HG03159 (cell line): ENCODE results near the gene PTH1R.

Experiments
- ATAC-seq: cut with Tn5 transposase; IDR thresholded peaks from one replicate; pipeline ENCODE4 v1.9.1; 2021; ENCODE audit warnings: mild to moderate bottlenecking, moderate library complexity; ENCODE audit not compliant: unreplicated experiment

PTH1R gene

GRCh38 chr3:46849686-46850467, 27.6 kb upstream of the PTH1R start:
- no peak for ATAC-seq

GRCh38 chr3:46850468-46850779, 27.1 kb upstream of the PTH1R start:
- no peak for ATAC-seq

DNA sequence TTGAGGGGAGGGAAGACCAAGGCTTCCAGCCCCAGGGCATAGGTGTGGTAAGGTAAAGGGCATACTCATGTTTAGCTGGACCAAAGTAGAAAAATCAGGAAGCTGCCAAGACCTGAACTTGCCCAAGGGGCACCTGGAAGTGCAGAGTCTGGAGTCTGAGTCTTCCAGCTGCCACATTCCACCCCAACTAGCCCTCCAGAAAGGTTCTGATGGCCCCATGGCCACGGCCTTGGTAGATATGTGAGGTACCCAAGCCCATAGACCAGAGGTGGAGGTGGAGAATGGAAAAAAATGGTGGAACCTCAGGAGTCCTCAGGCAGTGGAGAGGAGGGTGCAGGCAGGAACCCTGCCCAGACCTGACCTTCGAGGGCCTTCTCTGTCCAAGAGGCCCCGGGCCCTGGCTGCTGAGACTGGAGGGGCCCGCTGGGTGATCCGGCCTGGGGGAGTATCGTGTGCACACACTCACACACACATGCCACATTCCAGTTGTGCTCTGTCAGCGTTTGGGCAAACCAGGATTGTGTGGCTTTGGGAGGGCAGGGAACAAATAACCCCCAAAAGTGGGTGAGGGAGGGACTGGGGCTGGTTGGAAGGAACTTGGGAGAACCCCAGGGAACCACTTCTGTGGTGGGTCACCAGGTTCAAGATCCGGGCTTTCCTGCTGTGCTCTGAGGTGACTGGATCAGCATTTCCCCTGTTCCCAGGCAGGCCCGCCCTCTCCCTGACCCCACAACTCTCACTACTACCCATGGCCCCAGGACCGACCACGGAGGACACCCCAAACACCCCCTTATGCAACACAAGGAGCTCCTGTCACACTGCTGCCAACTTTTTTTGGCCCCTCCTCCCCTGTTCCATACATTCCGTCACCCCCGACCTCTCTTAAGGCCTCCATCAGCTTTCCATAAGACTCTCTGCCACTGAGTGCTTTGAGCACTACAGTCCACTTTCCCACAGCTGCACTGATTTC, 25.9 kb upstream of the PTH1R start:
- ATAC-seq = no peak

DNA sequence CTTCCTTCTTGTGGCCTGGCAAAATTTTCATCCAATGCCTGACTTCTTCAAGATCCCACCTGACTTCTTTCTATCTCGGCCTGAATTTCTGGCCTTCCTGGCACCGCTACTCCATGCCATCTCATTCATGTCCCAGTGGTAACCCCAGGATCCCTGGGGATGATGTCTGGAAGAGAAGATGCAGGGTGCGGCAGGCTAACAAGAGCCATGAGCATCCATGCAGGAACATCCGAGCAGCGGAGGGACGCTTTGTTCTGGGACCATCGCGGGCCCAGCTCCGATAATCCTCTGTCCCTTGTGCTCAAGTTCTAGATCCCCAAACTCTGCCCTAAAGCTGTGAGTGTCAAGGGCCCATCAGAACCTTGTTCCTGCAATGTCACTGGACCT, 25.2 kb upstream of the PTH1R start:
- no peak for ATAC-seq

DNA sequence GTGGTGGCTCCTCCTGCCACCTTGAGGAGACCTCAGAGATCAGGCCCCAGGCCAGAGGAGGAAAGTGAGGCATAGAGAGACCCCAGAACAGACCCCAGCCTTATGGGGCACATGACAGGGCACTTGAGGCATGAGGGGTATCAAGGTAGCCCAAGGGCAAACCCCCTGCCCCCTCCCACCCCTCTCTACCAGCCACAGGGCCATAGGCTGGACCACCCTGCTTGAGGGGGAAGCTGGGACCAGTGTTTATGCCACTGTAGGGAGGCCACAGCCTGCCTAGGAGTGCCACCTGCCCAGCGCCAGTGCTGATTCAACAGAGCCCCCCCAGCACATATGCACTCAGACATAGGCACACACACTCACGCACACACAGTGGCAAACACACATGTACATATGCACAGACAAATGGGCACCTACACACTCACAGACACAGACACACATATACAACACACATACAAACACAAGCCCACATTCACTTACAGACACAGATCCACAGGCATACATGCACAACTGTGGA, 24.6 kb upstream of the PTH1R start:
- no peak for ATAC-seq

DNA sequence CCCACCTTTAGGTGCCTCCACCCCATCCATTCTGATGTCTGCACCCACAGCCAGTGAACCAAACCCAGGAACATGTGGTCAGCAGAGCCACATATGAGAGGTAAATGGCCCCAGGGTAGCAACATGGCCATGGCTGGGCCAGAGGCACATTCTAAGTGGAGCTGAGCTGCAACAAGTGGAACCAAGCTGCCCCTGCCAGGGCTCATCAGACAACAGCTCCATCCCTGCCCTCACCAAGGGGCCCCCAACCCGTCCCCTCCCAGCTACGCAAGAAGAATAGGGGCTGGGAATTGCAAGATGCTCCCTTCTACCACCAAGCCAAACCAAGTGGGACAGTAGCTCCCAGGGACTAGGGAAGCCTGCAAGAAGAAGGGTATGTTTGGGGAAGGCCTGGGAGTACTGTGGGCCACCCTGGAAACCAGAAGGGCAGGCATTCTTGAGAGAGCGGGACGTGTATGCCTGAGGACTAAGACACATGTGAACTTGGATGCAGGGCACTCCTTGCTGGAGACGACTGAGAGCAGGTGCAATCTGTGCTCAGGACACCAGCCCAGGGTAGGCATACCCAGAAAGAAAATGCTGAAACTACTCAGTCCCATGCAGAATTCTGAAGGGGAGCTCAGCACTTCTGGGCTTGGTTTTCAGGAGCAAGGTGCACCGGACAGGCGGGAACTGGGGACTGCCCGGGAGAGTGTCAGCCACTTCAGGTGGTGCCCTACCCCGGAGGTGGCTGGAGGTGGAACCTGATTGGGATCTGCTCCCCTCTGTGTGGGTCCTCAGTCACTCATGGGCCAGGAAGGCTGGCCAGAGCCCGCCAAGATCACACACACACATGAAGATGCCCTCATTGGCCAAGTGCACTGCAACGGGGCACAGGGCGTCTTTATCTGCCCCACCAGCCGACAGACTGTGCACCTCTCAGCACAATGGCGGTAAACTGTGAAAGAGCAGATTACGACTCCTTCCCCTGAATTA, 23.8 kb upstream of the PTH1R start:
- ATAC-seq = no peak

GRCh38 chr3:46854555-46854991, 22.9 kb upstream of the PTH1R start:
- no peak for ATAC-seq

- no peak for ATAC-seq
These were observed 20.7 kb upstream of the PTH1R start for GRCh38 chr3:46856576-46857471.

- ATAC-seq = no peak
These were observed 19.8 kb upstream of the PTH1R start for GRCh38 chr3:46857485-46858341.

- no peak for ATAC-seq
These were observed 19.1 kb upstream of the PTH1R start for GRCh38 chr3:46858456-46858855.

- no peak for ATAC-seq
These were observed 18.4 kb upstream of the PTH1R start for GRCh38 chr3:46859001-46859710.

DNA sequence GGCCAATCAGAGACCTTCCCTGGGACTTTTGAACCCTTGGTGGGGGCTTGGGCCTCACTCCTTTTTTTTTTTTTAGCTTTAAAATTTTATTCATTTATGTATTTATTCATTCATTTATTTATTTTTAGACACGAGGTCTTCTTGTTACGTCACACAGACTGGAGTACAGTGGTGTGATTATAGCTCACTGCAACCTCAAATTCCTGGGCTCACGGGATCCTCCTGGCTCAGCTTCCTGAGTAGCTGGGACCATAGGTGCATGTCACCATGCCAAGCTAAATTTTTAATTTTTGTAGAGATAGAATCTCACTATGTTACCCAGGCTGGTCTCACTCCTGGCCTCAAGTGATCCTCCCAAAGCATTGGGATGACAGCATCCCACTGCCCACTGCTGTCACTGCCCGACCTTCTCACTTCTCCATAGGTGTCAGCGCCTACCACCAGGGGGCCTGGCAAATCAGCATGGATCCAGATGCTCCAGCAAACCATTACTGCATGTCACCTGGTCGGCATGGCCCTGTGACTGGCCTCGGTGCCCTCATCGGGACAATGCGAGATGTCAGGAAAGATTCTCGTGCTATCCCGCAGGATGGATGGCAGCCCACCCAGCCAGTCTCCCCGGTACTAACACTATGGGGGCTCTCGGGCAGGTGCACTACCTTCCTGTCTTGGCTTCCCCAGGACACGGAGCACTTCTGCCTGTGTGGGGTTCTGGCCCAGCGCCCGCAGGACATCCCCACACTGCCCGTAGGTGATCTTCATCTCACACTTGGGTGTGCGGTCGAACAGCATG, 17.3 kb upstream of the PTH1R start:
- no peak for ATAC-seq

DNA sequence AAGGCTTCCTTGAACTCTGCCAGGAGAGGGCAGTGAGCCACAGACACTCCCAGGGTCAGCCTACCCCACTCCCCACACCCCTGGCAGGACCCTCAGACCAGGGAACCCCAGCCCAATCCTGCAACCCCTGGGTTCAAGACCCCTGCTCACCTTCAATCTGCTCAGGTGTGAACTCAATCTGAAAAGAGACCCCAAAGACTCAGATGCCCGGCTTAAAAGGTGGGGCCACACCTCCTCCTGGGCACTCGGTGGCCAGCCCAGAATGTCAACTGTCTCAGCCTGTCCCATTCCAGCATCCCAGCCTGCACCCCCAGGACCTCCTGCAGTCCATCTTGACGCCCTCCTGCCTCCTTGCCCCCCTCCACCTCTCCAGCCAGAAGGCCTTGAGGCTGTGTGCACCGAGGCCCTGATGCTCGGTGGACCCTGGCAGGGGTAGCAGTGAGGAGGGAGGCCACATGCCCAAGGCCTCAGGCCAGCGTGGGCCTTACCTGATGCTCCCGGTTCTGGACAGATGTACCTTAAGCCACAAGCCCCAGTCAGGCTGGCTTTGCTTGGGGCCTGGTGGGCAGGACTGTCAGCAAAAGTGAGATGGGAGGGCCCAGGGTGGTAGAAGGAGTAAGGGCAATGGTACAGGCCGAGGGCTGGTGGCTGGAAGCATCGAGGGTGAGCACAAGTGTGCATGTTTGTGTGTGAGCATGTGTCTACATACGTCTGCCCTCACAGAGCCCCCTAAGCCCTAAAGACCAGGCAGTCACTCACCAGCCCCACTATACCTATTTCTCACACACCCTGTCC, 16.5 kb upstream of the PTH1R start:
- ATAC-seq = no peak

DNA sequence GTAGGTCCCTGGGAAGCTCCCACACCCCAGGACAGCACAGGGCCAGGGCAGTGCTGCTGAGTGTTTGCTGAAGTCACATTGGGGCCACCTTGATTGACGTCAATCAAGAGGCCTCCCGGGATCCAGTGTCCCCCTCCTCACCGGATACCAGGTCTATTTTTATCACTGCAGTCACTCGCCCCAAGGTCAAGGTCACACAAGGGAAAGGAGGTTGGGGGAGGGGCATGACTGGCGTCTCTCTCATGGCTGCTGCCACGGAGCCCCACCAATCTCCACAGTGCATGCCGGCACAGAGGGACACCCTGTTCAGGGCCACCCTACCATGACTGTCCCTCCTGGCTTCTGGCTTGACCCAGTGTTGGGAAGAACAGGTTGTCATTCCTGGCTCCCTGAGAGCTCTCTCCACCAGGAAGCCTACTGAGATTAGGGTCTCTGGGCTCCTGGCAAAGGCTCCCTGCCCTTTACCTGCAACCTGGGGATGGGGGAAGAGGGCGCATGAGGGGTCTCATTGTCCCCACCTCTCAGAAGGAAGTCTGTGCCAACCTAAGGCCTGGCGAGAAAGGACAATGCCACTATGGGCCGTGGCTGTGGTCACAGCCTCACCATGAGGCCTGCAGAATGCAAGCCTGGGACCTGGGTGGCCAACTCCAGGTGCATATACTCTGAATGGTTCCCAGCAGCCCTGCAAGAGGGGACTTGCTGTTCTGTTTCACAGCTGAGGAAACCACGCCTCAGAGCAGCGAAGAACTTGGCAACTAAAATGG, 15.7 kb upstream of the PTH1R start:
- ATAC-seq = no peak

DNA sequence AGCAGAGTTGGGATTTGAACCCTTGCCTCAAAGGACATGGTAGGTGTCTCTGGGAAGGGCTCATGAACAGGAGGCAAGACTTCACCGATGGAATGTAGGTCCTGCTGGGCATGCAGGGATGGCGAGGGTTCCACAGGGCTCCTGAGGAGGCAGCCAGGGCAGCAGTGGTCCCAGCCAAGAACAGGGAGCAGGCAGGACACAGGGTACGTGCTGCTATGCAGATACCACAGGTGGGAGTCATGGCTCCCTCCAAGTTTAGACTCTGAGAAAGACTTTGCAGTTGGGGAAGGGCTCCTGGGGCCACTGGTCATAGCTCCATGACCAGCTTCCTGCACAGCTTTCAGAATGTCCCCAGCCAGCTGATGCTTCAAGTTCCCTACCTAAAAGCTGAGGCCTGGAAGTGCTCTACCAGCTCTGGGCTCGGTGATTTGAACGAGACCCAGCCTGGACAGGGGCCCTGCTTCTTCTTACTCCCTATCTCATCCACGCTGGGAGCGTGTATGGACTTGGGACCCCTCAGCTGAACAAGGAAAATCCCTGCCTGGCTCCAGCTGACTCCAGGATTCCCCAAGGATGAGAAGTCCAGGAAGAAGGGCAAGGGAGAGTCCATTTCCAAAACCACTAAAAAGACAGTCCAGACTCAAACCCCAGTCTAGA, 15.0 kb upstream of the PTH1R start:
- no peak for ATAC-seq
